Ovary (tissue), 3 donors: ENCODE data around the gene FLOT1.
A peak's percentile ranks its signal among the peaks of the same experiment; 100 is the strongest.

Source experiments
- CTCF ChIP-seq, 3 donors: fragments of 450-650 bp in 2 of 3; fragments of 200-600 bp in 1 of 3; IDR thresholded peaks; one replicate each; pipeline versions ENCODE4 v1.5.1 to v1.8.0; 2016 to 2022; ENCODE audit warnings: antibody characterized with exemption in 3 of 3, mild to moderate bottlenecking in 1 of 3
- EP300 ChIP-seq: sonication (generic); formaldehyde crosslinking; IDR thresholded peaks from one replicate; pipeline ENCODE4 v1.6.1; 2017; ENCODE audit warnings: antibody characterized with exemption
- POLR2A ChIP-seq: fragments of 450-650 bp; IDR thresholded peaks from one replicate; pipeline ENCODE4 v1.6.1; 2017; ENCODE audit warnings: antibody characterized with exemption, mild to moderate bottlenecking, moderate library complexity
- donor health status: DM: no; HTN: no; CAD: no.

- TF ChIP-seq CTCF (IDR thresholded peaks at IDR 0.05) (no peak), POLR2A (peak; percentile 9), EP300 (no peak)
Measured at GRCh38 chr6:30781395-30781742, 38.9 kb upstream of the FLOT1 start.
